Measurements from ENCODE around the gene SIPA1. TPM values are rescaled to one million over a fixed set of nuclear protein-coding genes. Genes with fewer than 3 reads are reported as not detected.
A peak's percentile ranks its signal among the peaks of the same experiment; 100 is the strongest.

Gene SIPA1
- polyA plus RNA-seq (2011; rRNA removed) (13.4 and 21.6 TPM in 2 replicates), polyA minus RNA-seq (2011; rRNA and poly(A)+ RNA removed) (19.5 and 34.3 TPM in 2 replicates)

GRCh38 chr11:65637794-65638419, at the start of gene SIPA1:
TSS of gene SIPA1 (plus strand) at chr11:65638101. CDS start at chr11:65640922, 2,821 bp downstream.
- H3K27me3 ChIP-seq (ENCODE audit: control insufficient read depth, insufficient read depth, low read length) = no peaks in the 10 kb centered on the region
- DNase-seq (ENCODE audit: low read depth) = peak; percentile 60
- H3K36me3 ChIP-seq (ENCODE audit: control insufficient read depth, insufficient read depth, low read length) = peaks cover 38% of the 10 kb centered on the region
- POLR2A ChIA-PET = interaction anchor here (0.7 to 0.8 kb wide), 2 partner anchors 14 to 138 kb away, joined by 3 to 4 read pairs; no protein-coding TSS in a partner anchor
- CTCF ChIA-PET = interaction anchor here (0.6 to 3.2 kb wide), 9 partner anchors 9 to 76 kb away, joined by 3 to 10 read pairs (median 3); no protein-coding TSS in a partner anchor
- H3K4me3 ChIP-seq (ENCODE audit: low read depth, low read length) = peak within 1 kb of the TSS; percentile 86
- peak; percentile 72 for TF ChIP-seq CTCF (IDR thresholded peaks at IDR 0.05; ENCODE audit: insufficient read depth, low read depth, low read length)

- no peak overlapping the region for H3K4me3 ChIP-seq (ENCODE audit: low read depth, low read length)
- TF ChIP-seq CTCF (IDR thresholded peaks at IDR 0.05; ENCODE audit: insufficient read depth, low read depth, low read length) = peak; percentile 58
- DNase-seq (ENCODE audit: low read depth) = no peak
- H3K27me3 ChIP-seq (ENCODE audit: control insufficient read depth, insufficient read depth, low read length) = no peaks in the 10 kb centered on the region
- H3K36me3 ChIP-seq (ENCODE audit: control insufficient read depth, insufficient read depth, low read length) = peaks cover 17% of the 10 kb centered on the region
- ChIA-PET CTCF (interaction anchor here (0.7 to 11.8 kb wide), 15 partner anchors 10 to 235 kb away, joined by 3 to 134 read pairs (median 5); partner anchors contain the start of genes EHBP1L1, FAM89B, MAP3K11 and SIPA1), POLR2A (interaction anchor here (1.1 kb wide), 1 partner anchor 11 kb away, joined by 4 read pairs; no protein-coding TSS in a partner anchor)
These were observed 49.5 kb upstream of the SIPA1 start for GRCh38 chr11:65588199-65589054.

GRCh38 chr11:65589444-65590239, 48.3 kb upstream of the SIPA1 start:
- ChIA-PET POLR2A (no interaction called here), CTCF (interaction anchor here (0.7 to 11.8 kb wide), 8 partner anchors 12 to 48 kb away, joined by 3 to 134 read pairs (median 5); partner anchors contain the start of genes EHBP1L1, FAM89B, MAP3K11 and ZNRD2)
- H3K27me3 ChIP-seq (ENCODE audit: control insufficient read depth, insufficient read depth, low read length) = no peaks in the 10 kb centered on the region
- H3K36me3 ChIP-seq (ENCODE audit: control insufficient read depth, insufficient read depth, low read length) = peaks cover 20% of the 10 kb centered on the region
- no peak for DNase-seq (ENCODE audit: low read depth)
- no peak for TF ChIP-seq CTCF (IDR thresholded peaks at IDR 0.05; ENCODE audit: insufficient read depth, low read depth, low read length)
- H3K4me3 ChIP-seq (ENCODE audit: low read depth, low read length) = no peak overlapping the region

- ChIA-PET POLR2A (no interaction called here), CTCF (interaction anchor here (0.7 to 11.8 kb wide), 8 partner anchors 13 to 49 kb away, joined by 3 to 134 read pairs (median 5); partner anchors contain the start of genes EHBP1L1, FAM89B, MAP3K11 and ZNRD2)
- no peak for DNase-seq (ENCODE audit: low read depth)
- no peaks in the 10 kb centered on the region for H3K27me3 ChIP-seq (ENCODE audit: control insufficient read depth, insufficient read depth, low read length)
- H3K36me3 ChIP-seq (ENCODE audit: control insufficient read depth, insufficient read depth, low read length) = peaks cover 20% of the 10 kb centered on the region
- no peak overlapping the region for H3K4me3 ChIP-seq (ENCODE audit: low read depth, low read length)
- no peak for TF ChIP-seq CTCF (IDR thresholded peaks at IDR 0.05; ENCODE audit: insufficient read depth, low read depth, low read length)
These were observed 47.6 kb upstream of the SIPA1 start for GRCh38 chr11:65590240-65590738.

All from BJ (cell line).